Right cardiac atrium (tissue), 5 donors: Measurements from ENCODE around the gene HAT1. TPM values are rescaled to one million over a fixed set of nuclear protein-coding genes. Genes with fewer than 3 reads are reported as not detected.
A peak's percentile ranks its signal among the peaks of the same experiment; 100 is the strongest.
"Not testable (repeated sequence)": the region's sequence is repeated elsewhere in the genome, so short reads cannot be mapped to it uniquely, and the experiment has no call there.

Source experiments
- ATAC-seq, 2 donors: fragments of 200-7000 bp; cut with Tn5 transposase; one replicate each; pipeline versions ENCODE4 v1.8.0 to v1.9.1; 2020; ENCODE audit warnings: moderate library complexity in 2 of 2, mild to moderate bottlenecking in 1 of 2
- DNase-seq, 3 donors: peaks; one replicate each; pipeline ENCODE4 v3.0.0-alpha.2; 2020
- H3K27ac ChIP-seq: one replicate; pipeline ENCODE4 v1.5.1; 2013; ENCODE audit warnings: mild to moderate bottlenecking, low read length, control low read depth, moderate library complexity
- H3K27me3 ChIP-seq: one replicate; pipeline ENCODE4 v1.6.1; 2013; ENCODE audit not compliant: control insufficient read depth, insufficient read depth
- H3K4me1 ChIP-seq: one replicate; pipeline ENCODE4 v1.6.1; 2013; ENCODE audit warnings: low read length; ENCODE audit not compliant: control insufficient read depth, insufficient read depth
- H3K4me3 ChIP-seq: one replicate; pipeline ENCODE4 v1.5.1; 2013; ENCODE audit warnings: low read length, control low read depth
- H3K9me3 ChIP-seq: one replicate; pipeline ENCODE4 v1.6.1; 2013; ENCODE audit warnings: low read length; ENCODE audit not compliant: control insufficient read depth
- whole genome bisulfite sequencing: extraction: QIAGEN DNeasy Blood & Tissue Kit; methylation state at CpG from one replicate; pipeline ENCODE4 v1.1.7; 2013; 5-methylcytosine and 5-hydroxymethylcytosine counted together
- intact Hi-C, 4 donors: fragments of 100-400 bp; cut with DNase I; formaldehyde crosslinking; loops; one replicate each; pipeline versions ENCODE4 v1.11.0 to v1.14.0; 2022 to 2023
- polyA plus RNA-seq: library from polyadenylated mRNA; stranded (reverse); fragments of 200-250 nt; gene quantifications from one replicate; pipeline ENCODE4 v1.2.3, GENCODE V29; 2013
- total RNA-seq, 4 donors: library from RNA; stranded (reverse); fragmentation: NEBNext Ultra II Directional; extraction: Animal tissue kit (Norgen Biotek cat#: 25700); gene quantifications; one replicate each; pipeline ENCODE4 v1.2.1, GENCODE V29; 2021
- donor health status: healthy with polysubstance abuse.
- donor health status: DM: no; HTN: yes; CAD: no.
- donor health status: DM: no; HTN: no; CAD: no.
- donor health status: DM: no; HTN: yes; CAD: no; lungs with severe emphysema.
- donor health status: DM: yes; HTN: yes; CAD: no.

Gene HAT1
- total and polyA plus RNA-seq, 5 donors = 27.6 to 35.0 (median 31.5) TPM

- WGBS = 98% methylated on average over 4 of the region's 4 CpGs
- no peaks in the 10 kb centered on the region for H3K9me3 ChIP-seq
- intact Hi-C loops = no loop called here
- H3K4me3 ChIP-seq = no peak overlapping the region
- H3K27me3 ChIP-seq = no peaks in the 10 kb centered on the region
- H3K27ac ChIP-seq = no peak overlapping the region
- DNase-seq (no peak), ATAC-seq (no peak)
- no peaks in the 10 kb centered on the region for H3K4me1 ChIP-seq
Observed at GRCh38 chr2:171979103-171979502, 56.8 kb downstream of the HAT1 start.

- H3K27me3 ChIP-seq, H3K4me3 ChIP-seq, ATAC-seq, DNase-seq, intact Hi-C loops, H3K27ac ChIP-seq, H3K4me1 ChIP-seq, H3K9me3 ChIP-seq: not testable (repeated sequence)
- 100% methylated on average over 1 of the region's 1 CpG for WGBS
Observed at GRCh38 chr2:171983924-171984323, 61.7 kb downstream of the HAT1 start.

GRCh38 chr2:171985076-171985475 lies 62.8 kb downstream of the HAT1 start:
- intact Hi-C loops = no loop called here
- WGBS = 85% methylated on average over 2 of the region's 2 CpGs
- no peaks in the 10 kb centered on the region for H3K9me3 ChIP-seq
- no peaks in the 10 kb centered on the region for H3K27me3 ChIP-seq
- no peaks in the 10 kb centered on the region for H3K4me1 ChIP-seq
- no peak overlapping the region for H3K4me3 ChIP-seq
- ATAC-seq (no peak), DNase-seq (no peak)
- H3K27ac ChIP-seq = no peak overlapping the region

GRCh38 chr2:171986778-171987177 lies 64.5 kb downstream of the HAT1 start:
- Histone ChIP-seq H3K9me3 (no peaks in the 10 kb centered on the region), H3K4me3 (no peak overlapping the region), H3K4me1 (no peaks in the 10 kb centered on the region), H3K27ac (no peak overlapping the region), H3K27me3 (no peaks in the 10 kb centered on the region)
- no peak for ATAC-seq
- WGBS = 93% methylated on average over 4 of the region's 4 CpGs
- no peak for DNase-seq
- intact Hi-C loops = no loop called here

GRCh38 chr2:171991027-171991426 lies 68.8 kb downstream of the HAT1 start:
- H3K27ac ChIP-seq = no peak overlapping the region
- intact Hi-C loops = no loop called here
- H3K9me3 ChIP-seq = no peaks in the 10 kb centered on the region
- DNase-seq (no peak), ATAC-seq (peak; percentile 36 to 61)
- no peak overlapping the region for H3K4me3 ChIP-seq
- H3K4me1 ChIP-seq = no peaks in the 10 kb centered on the region
- WGBS = 66% methylated on average over 4 of the region's 4 CpGs
- H3K27me3 ChIP-seq = no peaks in the 10 kb centered on the region

- Histone ChIP-seq H3K27ac (no peak overlapping the region), H3K4me3 (no peak overlapping the region), H3K9me3 (no peaks in the 10 kb centered on the region), H3K27me3 (no peaks in the 10 kb centered on the region), H3K4me1 (no peaks in the 10 kb centered on the region)
- ATAC-seq = no peak
- no peak for DNase-seq
- intact Hi-C loops = no loop called here
- WGBS = 90% methylated on average over 5 of the region's 5 CpGs
Observed at GRCh38 chr2:171995586-171995985, 73.3 kb downstream of the HAT1 start.

- no peaks in the 10 kb centered on the region for H3K4me1 ChIP-seq
- no peak for ATAC-seq
- no peak overlapping the region for H3K4me3 ChIP-seq
- intact Hi-C loops = no loop called here
- no peak overlapping the region for H3K27ac ChIP-seq
- 89% methylated on average over 5 of the region's 5 CpGs for WGBS
- no peak for DNase-seq
- no peaks in the 10 kb centered on the region for H3K27me3 ChIP-seq
- no peaks in the 10 kb centered on the region for H3K9me3 ChIP-seq
Observed at GRCh38 chr2:171996021-171996420, 73.8 kb downstream of the HAT1 start.

- H3K27me3 ChIP-seq, H3K27ac ChIP-seq, intact Hi-C loops, H3K9me3 ChIP-seq, H3K4me1 ChIP-seq, DNase-seq, ATAC-seq, H3K4me3 ChIP-seq: not testable (repeated sequence)
- 92% methylated on average over 5 of the region's 5 CpGs for WGBS
Observed at GRCh38 chr2:171997031-171997430, 74.8 kb downstream of the HAT1 start.

GRCh38 chr2:171999161-171999560 lies 76.9 kb downstream of the HAT1 start:
- Histone ChIP-seq H3K9me3 (no peaks in the 10 kb centered on the region), H3K4me1 (no peaks in the 10 kb centered on the region), H3K4me3 (peak overlapping the region; percentile 58), H3K27ac (no peak overlapping the region), H3K27me3 (no peaks in the 10 kb centered on the region)
- 37% methylated on average over 4 of the region's 4 CpGs for WGBS
- no peak for DNase-seq
- intact Hi-C loops = no loop called here
- ATAC-seq = no peak

- H3K27ac ChIP-seq = no peak within 1 kb of the TSS
- under 1% methylated on average over 73 of the region's 73 CpGs for WGBS
Observed at GRCh38 chr2:171999604-172000469, 77.6 kb downstream of the HAT1 start, which contains the start of gene METAP1D. METAP1D (plus strand) TSS chr2:171999953; CDS start chr2:171999970, 17 bp downstream.

GRCh38 chr2:172000696-172001361 lies 78.6 kb downstream of the HAT1 start:
- intact Hi-C loops = no loop called here
- WGBS = 84% methylated on average over 13 of the region's 13 CpGs
- no peaks in the 10 kb centered on the region for H3K27me3 ChIP-seq
- no peaks in the 10 kb centered on the region for H3K9me3 ChIP-seq
- H3K4me1 ChIP-seq = no peaks in the 10 kb centered on the region
- H3K4me3 ChIP-seq = peak overlapping the region; percentile 58
- ATAC-seq = no peak
- DNase-seq = no peak
- no peak overlapping the region for H3K27ac ChIP-seq

More at GRCh38 chr2:171999604-172000469, 77.6 kb downstream of the HAT1 start, which contains the start of gene METAP1D:
- DNase-seq (peak; percentile 93 to 97 (median 97)), ATAC-seq (peak; percentile 100)
- Histone ChIP-seq H3K27me3 (no peaks in the 10 kb centered on the region), H3K4me1 (no peaks in the 10 kb centered on the region), H3K4me3 (peak within 1 kb of the TSS; percentile 58), H3K9me3 (no peaks in the 10 kb centered on the region)
- intact Hi-C loops = no loop called here
